HFFc6 (cell line): ENCODE data around the gene METTL25. TPM values are rescaled to one million over a fixed set of nuclear protein-coding genes. Genes with fewer than 3 reads are reported as not detected.

Source experiments
- DNase-seq: peaks from one replicate; pipeline ENCODE4 v3.0.0-alpha.2; 2018
- H3K27ac Mint-ChIP-seq: 2 replicates; pipeline ENCODE4 v1.8.0; 2020; ENCODE audit warnings: mild to moderate bottlenecking, mixed read lengths
- H3K27me3 Mint-ChIP-seq: 2 replicates; pipeline ENCODE4 v1.8.0; 2021; ENCODE audit warnings: mild to moderate bottlenecking, moderate library complexity, mixed read lengths; ENCODE audit not compliant: insufficient read depth
- H3K36me3 Mint-ChIP-seq: 2 replicates; pipeline ENCODE4 v1.8.0; 2021; ENCODE audit warnings: low read depth, mixed read lengths
- H3K4me1 Mint-ChIP-seq: 2 replicates; pipeline ENCODE4 v1.8.0; 2020; ENCODE audit warnings: low read depth, mixed read lengths
- H3K4me3 Mint-ChIP-seq: 2 replicates; pipeline ENCODE4 v1.8.0; 2020; ENCODE audit warnings: mild to moderate bottlenecking, moderate library complexity, mixed read lengths
- H3K9me3 Mint-ChIP-seq: 2 replicates; pipeline ENCODE4 v1.8.0; 2020; ENCODE audit warnings: mild to moderate bottlenecking, mixed read lengths
- total RNA-seq, 6 experiments: library from RNA; stranded (reverse); fragmentation: NEBNext Ultra II Directional; extraction: Animal tissue kit (Norgen Biotek cat#: 25700); gene quantifications; 2 replicates in 1 of 6; 3 replicates in 5 of 6; pipeline ENCODE4 v1.2.3, GENCODE V29; 2021
- TF ChIP-seq, protein P1 (sequence below): fragments of 200-600 bp; sonication (generic); IDR thresholded peaks from 2 replicates; pipeline ENCODE4 v1.5.0; 2021; ENCODE audit warnings: antibody characterized with exemption, mild to moderate bottlenecking

METTL25 gene
- total RNA-seq, 6 experiments from 2014 or later: 4.5 to 7.3 (median 5.8) TPM

DNA sequence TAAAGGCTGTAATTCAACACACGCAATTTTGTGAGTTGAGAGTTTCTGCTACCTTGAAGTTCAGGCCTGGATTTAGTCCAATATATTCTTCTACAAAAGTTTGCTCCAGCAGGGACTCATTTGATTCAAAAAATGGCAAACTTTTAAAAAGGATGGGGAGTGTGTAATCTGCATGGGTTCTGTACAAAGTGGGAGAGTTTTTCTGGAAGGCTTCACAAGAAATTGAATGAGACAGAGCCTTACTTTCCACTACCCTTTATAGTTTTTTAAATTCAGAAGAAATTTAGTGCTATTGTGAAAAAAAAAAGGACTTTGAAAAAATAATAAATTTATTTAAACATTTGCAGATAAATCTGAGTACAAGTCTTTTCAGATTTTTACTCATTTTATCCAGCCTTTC is 116.9 kb downstream of the METTL25 start:
- Mint-ChIP-seq H3K4me3 (peak overlapping the region; percentile 53), H3K27me3 (no peaks in the 10 kb centered on the region), H3K4me1 (peaks cover 36% of the 10 kb centered on the region), H3K9me3 (no peaks in the 10 kb centered on the region), H3K36me3 (peaks cover 11% of the 10 kb centered on the region), H3K27ac (peak overlapping the region; percentile 76)
- DNase-seq: no peak
- TF ChIP-seq, protein P1, sequence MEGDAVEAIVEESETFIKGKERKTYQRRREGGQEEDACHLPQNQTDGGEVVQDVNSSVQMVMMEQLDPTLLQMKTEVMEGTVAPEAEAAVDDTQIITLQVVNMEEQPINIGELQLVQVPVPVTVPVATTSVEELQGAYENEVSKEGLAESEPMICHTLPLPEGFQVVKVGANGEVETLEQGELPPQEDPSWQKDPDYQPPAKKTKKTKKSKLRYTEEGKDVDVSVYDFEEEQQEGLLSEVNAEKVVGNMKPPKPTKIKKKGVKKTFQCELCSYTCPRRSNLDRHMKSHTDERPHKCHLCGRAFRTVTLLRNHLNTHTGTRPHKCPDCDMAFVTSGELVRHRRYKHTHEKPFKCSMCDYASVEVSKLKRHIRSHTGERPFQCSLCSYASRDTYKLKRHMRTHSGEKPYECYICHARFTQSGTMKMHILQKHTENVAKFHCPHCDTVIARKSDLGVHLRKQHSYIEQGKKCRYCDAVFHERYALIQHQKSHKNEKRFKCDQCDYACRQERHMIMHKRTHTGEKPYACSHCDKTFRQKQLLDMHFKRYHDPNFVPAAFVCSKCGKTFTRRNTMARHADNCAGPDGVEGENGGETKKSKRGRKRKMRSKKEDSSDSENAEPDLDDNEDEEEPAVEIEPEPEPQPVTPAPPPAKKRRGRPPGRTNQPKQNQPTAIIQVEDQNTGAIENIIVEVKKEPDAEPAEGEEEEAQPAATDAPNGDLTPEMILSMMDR: no peak

DNA sequence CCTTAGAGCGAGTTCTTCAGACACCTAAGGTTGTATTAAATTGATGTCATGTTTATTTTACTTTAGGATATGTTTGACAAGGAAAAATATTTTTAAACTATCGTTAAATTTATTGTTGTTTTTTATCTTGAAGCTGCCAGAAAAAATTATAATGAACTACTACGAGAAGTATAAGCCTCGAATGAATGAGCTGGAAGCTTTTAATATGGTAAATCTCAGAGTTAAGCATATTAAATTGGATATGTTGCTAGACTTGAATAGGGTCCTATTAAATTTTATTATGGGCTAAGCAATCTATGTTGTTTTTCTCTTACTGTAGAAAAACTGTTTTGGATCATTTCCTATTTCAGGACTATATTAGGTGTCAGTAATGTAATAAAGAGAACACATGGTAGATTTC is 118.2 kb downstream of the METTL25 start:
- Mint-ChIP-seq H3K9me3 (no peaks in the 10 kb centered on the region), H3K27me3 (no peaks in the 10 kb centered on the region), H3K4me1 (peaks cover 36% of the 10 kb centered on the region), H3K36me3 (peaks cover 11% of the 10 kb centered on the region), H3K27ac (no peak overlapping the region), H3K4me3 (no peak overlapping the region)
- no peak for DNase-seq
- TF ChIP-seq, protein P1: no peak

DNA sequence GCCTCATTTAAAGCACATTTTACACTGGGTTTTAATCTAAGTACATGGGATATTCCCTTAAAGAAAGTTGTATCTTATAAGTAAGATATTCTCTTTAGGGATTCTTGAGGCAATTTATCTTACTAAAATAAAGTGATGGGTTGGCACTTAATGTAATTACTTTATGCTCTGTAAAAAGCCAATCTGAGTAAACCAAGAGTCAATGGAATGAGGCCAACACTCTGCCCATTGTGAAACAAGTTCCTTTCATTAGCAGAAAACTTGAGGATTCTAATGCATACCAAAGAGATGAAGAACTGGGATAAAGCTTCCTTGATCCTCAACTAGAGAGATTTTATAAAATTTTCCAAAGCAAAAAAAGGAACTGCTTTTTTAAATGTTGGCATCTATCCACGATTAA is 121.2 kb downstream of the METTL25 start:
- TF ChIP-seq, protein P1: no peak
- Mint-ChIP-seq H3K36me3 (peaks cover 4% of the 10 kb centered on the region), H3K4me1 (peaks cover 27% of the 10 kb centered on the region), H3K4me3 (no peak overlapping the region), H3K27me3 (no peaks in the 10 kb centered on the region), H3K27ac (no peak overlapping the region), H3K9me3 (no peaks in the 10 kb centered on the region)
- DNase-seq: peak; percentile 37

DNA sequence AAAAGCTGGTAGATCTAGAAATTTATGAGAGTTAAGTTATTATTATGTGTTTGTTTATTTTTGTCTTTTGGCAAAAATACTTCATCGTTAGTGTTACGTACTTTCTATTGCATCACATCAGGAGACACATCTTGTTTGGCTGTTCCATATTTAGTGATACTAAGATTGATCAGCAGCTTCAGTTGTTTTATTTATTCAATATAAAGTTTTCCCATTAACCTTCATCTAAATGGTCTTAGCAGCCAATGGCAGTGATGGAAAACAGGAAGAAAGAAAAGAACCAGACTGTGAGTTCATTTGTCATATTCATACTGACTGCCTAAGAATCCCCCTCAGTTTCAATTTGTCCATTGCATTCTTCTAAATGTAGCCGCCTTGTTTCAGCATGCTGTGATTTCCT is 122.3 kb downstream of the METTL25 start:
- DNase-seq: no peak
- TF ChIP-seq, protein P1: no peak

DNA sequence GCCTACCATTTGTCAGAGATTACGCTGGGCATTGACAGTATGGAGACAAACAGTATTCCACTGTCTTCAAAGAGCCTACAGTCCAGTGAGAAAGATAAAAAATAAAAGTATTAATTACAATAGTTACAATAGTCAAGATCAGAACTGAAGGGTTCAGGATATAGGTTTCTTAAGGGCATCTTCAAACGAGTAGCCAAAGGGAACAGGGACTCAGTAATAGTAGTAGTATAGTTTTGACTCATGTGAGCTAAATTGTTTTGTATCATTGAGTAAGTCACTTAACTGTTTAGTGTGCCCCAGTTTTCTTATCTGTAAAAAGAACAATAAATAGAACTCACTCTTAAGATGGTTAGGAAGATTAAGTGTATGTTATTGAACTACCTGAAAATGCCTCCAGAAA is 123.6 kb downstream of the METTL25 start:
- Mint-ChIP-seq H3K36me3 (no peaks in the 10 kb centered on the region), H3K4me1 (peaks cover 11% of the 10 kb centered on the region), H3K27me3 (no peaks in the 10 kb centered on the region), H3K9me3 (no peaks in the 10 kb centered on the region), H3K4me3 (no peak overlapping the region), H3K27ac (no peak overlapping the region)
- TF ChIP-seq, protein P1: no peak
- no peak for DNase-seq

More for the DNA sequence above, 122.3 kb downstream of the METTL25 start:
- Mint-ChIP-seq H3K27ac (no peak overlapping the region), H3K9me3 (no peaks in the 10 kb centered on the region), H3K27me3 (no peaks in the 10 kb centered on the region), H3K36me3 (no peaks in the 10 kb centered on the region), H3K4me1 (peaks cover 17% of the 10 kb centered on the region), H3K4me3 (no peak overlapping the region)
